WERI-Rb-1 (cell line): ENCODE data around the gene TUBGCP3.

Experiments
- DNase-seq: peaks from one replicate; pipeline ENCODE4 v3.0.0-alpha.2; 2020
- H3K27ac ChIP-seq: fragments of 250-450 bp; sonication (Bioruptor Pico); 2 replicates; pipeline ENCODE4 v1.5.1; 2020; ENCODE audit warnings: mild to moderate bottlenecking, moderate library complexity
- H3K27me3 ChIP-seq: fragments of 250-450 bp; sonication (Bioruptor Pico); 2 replicates; pipeline ENCODE4 v1.5.1; 2021; ENCODE audit warnings: mild to moderate bottlenecking, low read depth, moderate library complexity; ENCODE audit not compliant: insufficient read depth, severe bottlenecking
- H3K36me3 ChIP-seq: fragments of 250-450 bp; sonication (Bioruptor Pico); 2 replicates; pipeline ENCODE4 v1.5.1; 2020; ENCODE audit warnings: mild to moderate bottlenecking, moderate library complexity
- H3K4me3 ChIP-seq: 2 replicates; pipeline ENCODE4 v1.5.1; 2011; ENCODE audit warnings: low read depth, mild to moderate bottlenecking, control low read depth, low read length
- H3K9me3 ChIP-seq: fragments of 250-450 bp; sonication (Bioruptor Pico); 2 replicates; pipeline ENCODE4 v1.5.1; 2021; ENCODE audit warnings: mild to moderate bottlenecking, moderate library complexity; ENCODE audit not compliant: severe bottlenecking
- TF ChIP-seq, protein P1 (sequence below): IDR thresholded peaks from 2 replicates; pipeline ENCODE4 v1.5.1; 2011; ENCODE audit warnings: low read depth, mild to moderate bottlenecking, control low read depth, inconsistent platforms, low read length

Gene TUBGCP3

DNA sequence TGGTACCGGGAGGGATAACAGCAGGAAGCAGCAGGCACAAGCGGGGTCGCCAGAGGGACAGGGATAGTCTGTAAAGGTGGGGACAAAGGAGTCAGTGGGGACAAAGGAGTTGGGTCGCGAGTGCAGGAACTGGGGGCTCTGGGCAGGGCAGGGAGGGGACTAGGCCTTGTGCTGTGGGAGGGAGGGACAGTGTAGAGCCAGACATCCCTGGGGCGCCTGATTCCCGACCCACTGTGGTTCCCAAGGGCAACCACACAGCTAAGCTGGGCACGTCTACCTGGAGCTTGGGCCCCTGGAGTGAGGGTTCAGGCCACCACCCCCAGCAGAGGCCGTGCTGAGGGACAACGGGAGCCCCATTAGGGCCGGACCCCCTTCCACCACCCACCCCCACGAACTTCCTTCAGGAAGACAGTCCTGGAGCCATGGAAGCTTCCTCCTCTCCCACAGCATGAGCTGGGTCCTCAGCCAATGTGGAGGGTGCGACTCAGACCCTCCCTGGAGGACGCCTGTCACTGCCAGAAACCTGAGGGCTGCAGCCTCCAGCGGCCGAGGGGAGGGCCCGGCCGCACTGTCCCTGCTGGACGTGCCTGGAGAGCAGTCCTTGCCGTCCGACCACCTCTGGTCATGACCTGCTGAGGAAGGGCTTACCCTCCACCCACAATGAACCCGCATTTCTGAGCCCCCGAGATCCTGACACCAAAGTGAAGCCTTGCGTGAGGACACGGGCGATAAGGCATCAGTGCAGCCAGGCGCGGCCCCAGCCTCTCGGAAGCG, 133.9 kb downstream of the TUBGCP3 start:
- TF ChIP-seq, protein P1, sequence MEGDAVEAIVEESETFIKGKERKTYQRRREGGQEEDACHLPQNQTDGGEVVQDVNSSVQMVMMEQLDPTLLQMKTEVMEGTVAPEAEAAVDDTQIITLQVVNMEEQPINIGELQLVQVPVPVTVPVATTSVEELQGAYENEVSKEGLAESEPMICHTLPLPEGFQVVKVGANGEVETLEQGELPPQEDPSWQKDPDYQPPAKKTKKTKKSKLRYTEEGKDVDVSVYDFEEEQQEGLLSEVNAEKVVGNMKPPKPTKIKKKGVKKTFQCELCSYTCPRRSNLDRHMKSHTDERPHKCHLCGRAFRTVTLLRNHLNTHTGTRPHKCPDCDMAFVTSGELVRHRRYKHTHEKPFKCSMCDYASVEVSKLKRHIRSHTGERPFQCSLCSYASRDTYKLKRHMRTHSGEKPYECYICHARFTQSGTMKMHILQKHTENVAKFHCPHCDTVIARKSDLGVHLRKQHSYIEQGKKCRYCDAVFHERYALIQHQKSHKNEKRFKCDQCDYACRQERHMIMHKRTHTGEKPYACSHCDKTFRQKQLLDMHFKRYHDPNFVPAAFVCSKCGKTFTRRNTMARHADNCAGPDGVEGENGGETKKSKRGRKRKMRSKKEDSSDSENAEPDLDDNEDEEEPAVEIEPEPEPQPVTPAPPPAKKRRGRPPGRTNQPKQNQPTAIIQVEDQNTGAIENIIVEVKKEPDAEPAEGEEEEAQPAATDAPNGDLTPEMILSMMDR, result no peak
- no peak overlapping the region for H3K4me3 ChIP-seq
- peaks cover 96% of the 10 kb centered on the region for H3K27me3 ChIP-seq
- H3K9me3 ChIP-seq, result peaks cover 13% of the 10 kb centered on the region
- DNase-seq, result no peak
- no peaks in the 10 kb centered on the region for H3K36me3 ChIP-seq
- H3K27ac ChIP-seq, result no peak overlapping the region

GRCh38 chr13:112453207-112453829, 134.6 kb downstream of the TUBGCP3 start:
- TF ChIP-seq, protein P1, result no peak
- peaks cover 96% of the 10 kb centered on the region for H3K27me3 ChIP-seq
- peaks cover 7% of the 10 kb centered on the region for H3K9me3 ChIP-seq
- no peaks in the 10 kb centered on the region for H3K36me3 ChIP-seq
- no peak overlapping the region for H3K27ac ChIP-seq
- H3K4me3 ChIP-seq, result no peak overlapping the region
- DNase-seq, result no peak

DNA sequence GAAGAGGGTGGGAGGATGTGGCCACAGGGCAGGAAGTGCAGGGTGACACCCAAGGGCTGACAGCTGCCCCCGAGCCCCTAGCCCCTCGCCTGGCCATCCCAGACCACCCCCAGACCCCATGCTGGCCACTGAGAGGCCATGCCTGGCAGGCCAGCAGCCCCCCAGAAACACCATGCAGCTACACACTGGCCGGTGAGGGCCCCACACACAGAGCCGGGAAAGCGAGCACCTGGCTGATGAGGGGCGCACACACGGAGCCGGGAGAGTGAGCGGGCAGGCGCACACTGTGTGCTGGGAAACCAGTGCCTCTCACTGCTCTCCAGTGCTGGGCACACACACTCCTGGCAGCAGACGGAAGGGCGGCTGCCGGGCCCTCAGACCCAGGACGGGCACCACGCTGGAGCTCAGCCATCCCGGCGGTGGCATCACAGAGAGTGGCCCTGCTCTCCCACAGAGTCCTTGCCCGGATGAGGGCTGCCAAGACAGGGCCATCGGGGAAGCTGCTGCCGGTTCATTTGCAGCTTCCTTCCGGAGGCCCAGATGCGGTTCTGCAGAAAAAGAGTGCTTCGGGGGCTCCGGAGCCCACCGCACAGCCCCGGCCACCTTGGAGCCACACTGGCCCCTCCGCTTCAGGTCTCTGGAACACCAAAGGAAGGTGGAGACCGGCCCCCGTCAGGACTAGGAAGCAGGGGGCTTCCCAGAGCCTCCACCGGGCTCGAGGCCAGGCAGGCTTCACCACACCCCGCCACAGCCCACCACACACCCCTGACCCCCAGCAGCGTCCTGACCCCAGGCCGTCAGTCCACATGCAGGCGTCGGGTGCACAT, 135.4 kb downstream of the TUBGCP3 start:
- Histone ChIP-seq H3K9me3 (peaks cover 7% of the 10 kb centered on the region), H3K27ac (no peak overlapping the region), H3K4me3 (no peak overlapping the region), H3K27me3 (peaks cover 96% of the 10 kb centered on the region), H3K36me3 (no peaks in the 10 kb centered on the region)
- DNase-seq, result no peak
- TF ChIP-seq, protein P1, result no peak

DNA sequence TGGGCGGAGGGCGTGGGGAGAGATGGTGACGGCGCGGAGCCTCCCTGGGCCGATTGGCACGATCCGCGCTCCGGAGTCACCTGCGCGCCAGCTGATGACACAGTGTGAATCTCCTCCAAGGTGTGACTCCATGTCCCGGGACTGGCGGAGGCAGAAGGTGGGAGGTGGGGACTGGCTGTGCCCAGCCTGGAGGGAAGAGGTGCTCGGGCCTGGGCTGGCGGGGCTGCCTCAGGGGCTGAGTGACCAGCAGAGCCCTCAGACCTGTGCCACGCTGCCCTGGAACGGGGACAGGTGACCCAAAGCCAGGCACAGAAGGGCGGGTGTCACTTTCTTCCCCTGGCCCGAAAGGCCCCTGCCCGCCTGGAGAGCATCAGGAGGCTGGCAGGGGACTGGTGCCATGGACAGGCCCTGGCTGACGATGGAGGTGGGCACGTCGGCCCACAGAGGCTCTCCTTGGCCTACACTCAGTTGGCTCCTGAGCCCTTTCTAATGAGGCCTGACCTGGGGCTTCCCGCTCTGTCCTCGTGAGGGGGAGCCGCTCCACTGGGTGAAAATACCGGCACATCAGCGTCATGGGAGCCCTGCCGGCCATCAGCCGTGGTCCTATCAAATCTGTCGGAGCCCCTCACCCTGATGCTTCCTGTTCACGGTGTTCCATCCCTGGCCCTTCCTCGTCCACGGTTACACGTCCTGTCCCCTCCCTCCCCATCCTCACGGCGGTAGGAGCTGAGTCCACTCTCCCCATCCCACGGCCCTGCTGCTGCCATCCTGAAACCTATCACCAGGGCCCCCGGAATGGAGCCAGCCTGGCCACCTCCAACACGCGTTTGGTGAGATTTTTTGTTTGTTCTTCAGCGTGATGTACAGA, 136.2 kb downstream of the TUBGCP3 start:
- Histone ChIP-seq H3K9me3 (peaks cover 7% of the 10 kb centered on the region), H3K27ac (no peak overlapping the region), H3K27me3 (peaks cover 96% of the 10 kb centered on the region), H3K4me3 (no peak overlapping the region), H3K36me3 (no peaks in the 10 kb centered on the region)
- TF ChIP-seq, protein P1, result no peak
- DNase-seq, result no peak

DNA sequence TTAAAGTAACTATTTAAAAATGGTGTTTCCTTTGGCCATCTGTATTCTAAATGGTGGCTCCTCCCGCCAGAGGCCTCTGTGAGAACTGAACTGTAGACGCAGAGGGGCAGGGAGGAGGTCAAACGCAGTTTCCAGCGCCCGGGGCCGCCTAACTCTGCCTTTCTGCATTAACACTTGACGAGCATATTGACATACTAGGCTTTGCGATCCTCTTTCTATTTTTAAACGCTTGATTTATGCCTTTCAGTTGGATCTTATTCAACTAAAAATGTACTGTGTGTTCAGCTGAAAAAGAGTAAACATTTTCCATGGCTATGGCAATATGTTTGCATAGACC, 137.1 kb downstream of the TUBGCP3 start:
- Histone ChIP-seq H3K36me3 (no peaks in the 10 kb centered on the region), H3K4me3 (no peak overlapping the region), H3K9me3 (no peaks in the 10 kb centered on the region), H3K27me3 (peaks cover 96% of the 10 kb centered on the region), H3K27ac (no peak overlapping the region)
- no peak for DNase-seq
- TF ChIP-seq, protein P1, result no peak
